ENCODE results near the gene SNPH.

Gene SNPH

DNA sequence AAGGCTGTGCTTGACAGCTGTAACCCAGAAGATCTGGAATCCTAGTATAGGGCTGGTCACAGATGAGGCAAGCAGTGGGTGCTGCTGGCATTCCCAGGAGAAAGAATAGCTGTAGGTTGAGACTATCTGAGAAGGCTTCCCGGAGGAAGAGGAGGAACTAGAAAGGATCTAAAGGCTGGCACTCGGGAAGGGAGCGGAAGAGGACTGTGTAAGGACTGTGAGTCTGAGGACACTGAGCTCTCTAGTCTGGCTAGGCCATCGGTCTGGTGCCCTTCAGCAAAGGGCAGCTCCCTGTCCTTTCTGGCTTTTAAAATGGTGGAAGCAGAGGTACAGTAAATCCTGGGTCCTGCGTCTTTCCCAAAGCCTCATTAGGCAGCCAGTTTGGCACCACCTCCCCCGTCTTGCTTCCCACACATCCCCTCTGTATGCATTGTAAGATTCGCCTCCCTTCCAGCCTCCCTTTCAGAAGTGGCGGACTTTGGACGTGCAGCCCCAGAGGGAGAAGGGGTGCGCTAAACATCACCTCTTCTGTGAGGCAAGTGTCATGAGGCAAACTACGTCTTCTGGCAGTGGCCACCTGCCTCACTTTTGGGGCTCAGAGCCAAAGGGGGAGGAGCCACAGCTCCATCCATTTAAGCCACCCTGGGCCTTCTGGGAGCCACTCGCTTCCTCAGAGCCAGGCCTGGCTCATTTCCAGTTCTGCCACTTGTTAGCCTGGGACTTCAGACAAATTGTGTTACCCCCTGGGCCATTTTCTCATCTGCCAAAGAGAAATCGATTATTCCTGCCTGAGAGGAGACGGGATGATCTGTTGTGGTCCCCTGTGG lies 8.6 kb downstream of the SNPH start:
- Mint-ChIP-seq H3K27me3 (ENCODE audit: low read depth) (peaks cover 4% of the 10 kb centered on the region), H3K36me3 (ENCODE audit: low read depth) (no peaks in the 10 kb centered on the region), H3K4me1 (peaks cover 26% of the 10 kb centered on the region), H3K27ac (no peak overlapping the region), H3K9me3 (no peaks in the 10 kb centered on the region), H3K4me3 (no peak overlapping the region)
- TF ChIP-seq CTCF (IDR thresholded peaks at IDR 0.05; ENCODE audit: unreplicated experiment in 3 of 3): no peak

DNA sequence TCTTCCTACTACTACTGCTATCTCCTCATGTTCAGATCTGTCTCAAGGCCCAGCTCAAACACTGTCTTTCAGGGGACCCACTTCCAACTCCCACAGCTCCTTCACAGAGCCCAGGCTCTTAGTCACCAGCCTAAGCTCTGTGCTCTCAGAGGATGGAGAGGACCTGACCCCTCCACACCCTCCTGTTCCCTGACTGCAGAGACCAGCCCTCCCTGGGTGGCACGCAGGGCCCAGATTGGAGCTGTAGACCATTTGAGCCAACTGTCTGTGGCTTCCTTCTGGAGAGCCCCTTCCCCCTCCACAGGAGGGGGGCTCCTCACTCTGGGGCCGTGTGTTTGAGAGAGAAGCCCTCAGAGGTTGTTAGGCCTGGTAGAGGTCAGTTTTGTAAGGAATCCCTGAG lies 9.8 kb downstream of the SNPH start:
- Mint-ChIP-seq H3K27me3 (ENCODE audit: low read depth) (peaks cover 4% of the 10 kb centered on the region), H3K4me3 (no peak overlapping the region), H3K9me3 (no peaks in the 10 kb centered on the region), H3K36me3 (ENCODE audit: low read depth) (no peaks in the 10 kb centered on the region), H3K27ac (no peak overlapping the region), H3K4me1 (peaks cover 26% of the 10 kb centered on the region)
- TF ChIP-seq CTCF (IDR thresholded peaks at IDR 0.05; ENCODE audit: unreplicated experiment in 3 of 3): no peak

DNA sequence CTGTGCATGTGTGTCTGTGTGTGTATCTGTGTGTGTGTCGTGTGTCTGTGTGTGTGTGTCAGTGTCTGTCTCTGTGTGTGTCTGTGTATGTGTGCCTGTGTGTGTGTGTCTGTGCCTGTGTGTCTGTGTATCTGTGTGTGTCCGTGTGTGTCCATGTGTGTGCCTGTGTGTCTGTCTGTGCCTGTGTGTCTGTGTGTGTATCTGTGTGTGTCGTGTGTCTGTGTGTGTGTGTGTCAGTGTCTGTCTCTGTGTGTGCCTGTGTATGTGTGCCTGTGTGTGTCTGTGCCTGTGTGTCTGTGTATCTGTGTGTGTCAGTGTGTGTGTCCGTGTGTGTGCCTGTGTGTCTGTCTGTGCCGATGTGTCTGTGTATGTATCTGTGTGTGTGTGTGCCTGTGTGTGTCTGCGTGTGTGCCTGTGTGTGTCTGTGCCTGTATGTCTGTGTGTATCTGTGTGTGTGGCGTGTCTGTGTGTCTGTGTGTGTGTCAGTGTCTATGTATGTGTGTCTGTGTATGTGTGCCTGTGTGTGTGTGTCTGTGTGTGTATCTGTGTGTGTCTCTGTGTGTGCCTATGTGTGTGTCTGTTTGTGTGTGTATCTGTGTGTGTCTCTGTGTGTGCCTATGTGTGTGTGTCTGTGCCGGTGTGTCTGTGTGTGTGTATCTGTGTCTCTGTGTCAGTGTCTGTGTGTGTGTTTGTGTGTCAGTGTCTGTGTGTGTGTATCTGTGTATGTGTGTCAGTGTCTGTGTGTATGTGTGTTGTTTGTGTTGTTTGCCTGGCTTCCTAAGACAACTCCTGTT lies 11.6 kb downstream of the SNPH start:
- H3K36me3 Mint-ChIP-seq (ENCODE audit: low read depth): no peaks in the 10 kb centered on the region
- no peak for TF ChIP-seq CTCF (IDR thresholded peaks at IDR 0.05; ENCODE audit: unreplicated experiment in 3 of 3)
- peaks cover 15% of the 10 kb centered on the region for H3K4me1 Mint-ChIP-seq
- H3K9me3 Mint-ChIP-seq: no peaks in the 10 kb centered on the region
- H3K27me3 Mint-ChIP-seq (ENCODE audit: low read depth): peaks cover 4% of the 10 kb centered on the region
- no peak overlapping the region for H3K27ac Mint-ChIP-seq
- H3K4me3 Mint-ChIP-seq: no peak overlapping the region

DNA sequence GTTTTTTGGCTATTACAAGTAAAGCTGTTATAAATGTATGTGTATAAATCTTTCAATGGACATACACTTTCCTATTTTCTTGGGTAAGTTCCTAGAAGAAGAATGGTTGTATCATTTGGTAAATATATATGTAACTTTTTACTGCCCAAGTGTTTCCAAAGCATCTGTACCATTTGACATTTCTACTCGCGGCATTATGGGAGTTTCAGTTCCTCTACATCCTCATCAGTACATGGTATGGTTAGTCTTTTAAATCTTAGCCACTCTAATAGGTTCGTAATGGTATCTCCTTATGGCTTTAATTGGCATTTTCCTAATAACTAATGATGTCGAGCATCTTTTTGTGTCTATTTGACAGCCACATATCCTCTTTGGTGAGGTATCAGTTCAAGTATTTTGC lies 12.9 kb downstream of the SNPH start:
- Mint-ChIP-seq H3K27me3 (ENCODE audit: low read depth) (peaks cover 2% of the 10 kb centered on the region), H3K4me1 (peaks cover 5% of the 10 kb centered on the region)

DNA sequence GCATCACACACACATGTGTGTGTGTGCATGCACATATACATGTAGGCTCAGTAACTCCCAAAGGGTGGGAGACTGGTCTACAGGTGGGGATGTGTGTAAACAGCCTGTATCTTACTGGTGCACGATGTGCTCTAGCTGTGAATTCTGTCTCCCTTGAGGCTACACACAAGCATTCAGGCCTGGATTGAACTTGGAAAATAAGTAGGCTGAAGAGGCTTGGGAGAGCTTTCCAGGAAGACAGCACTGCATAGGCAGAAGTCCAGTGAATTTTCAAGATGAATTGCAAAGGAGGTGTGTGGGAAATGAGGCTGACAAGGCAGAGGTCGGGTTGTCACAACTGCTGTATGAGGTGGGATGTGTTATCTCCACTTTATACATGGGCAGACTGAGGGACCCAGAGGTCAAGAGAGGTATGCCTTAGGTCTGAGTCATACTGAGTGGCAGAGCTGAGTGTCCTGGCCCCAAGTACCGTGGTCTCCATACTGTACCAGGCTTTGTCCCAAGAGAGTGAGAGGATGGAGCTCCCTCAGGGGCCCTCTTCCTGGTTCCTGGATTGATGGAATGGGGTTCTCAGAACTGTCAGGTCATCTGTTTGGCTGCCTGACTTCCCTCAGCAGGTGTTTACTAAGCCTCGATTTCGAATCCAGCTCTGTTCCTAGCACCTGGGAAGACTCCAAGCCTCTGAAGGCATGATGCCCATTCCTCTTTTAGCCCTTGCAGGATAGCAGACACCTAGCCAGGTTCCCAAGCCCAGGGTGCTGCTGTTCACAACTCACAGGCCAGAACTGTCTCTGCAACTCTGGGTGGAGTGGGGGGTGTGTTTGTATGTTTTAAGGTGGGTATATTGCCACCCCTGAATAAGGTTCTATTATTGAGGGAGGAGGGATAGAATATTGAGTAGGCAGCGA lies 14.4 kb downstream of the SNPH start:
- Mint-ChIP-seq H3K27ac (no peak overlapping the region), H3K4me1 (no peaks in the 10 kb centered on the region), H3K9me3 (no peaks in the 10 kb centered on the region), H3K4me3 (no peak overlapping the region), H3K27me3 (ENCODE audit: low read depth) (peaks cover 5% of the 10 kb centered on the region), H3K36me3 (ENCODE audit: low read depth) (no peaks in the 10 kb centered on the region)
- TF ChIP-seq CTCF (IDR thresholded peaks at IDR 0.05; ENCODE audit: unreplicated experiment in 3 of 3): no peak

More for the DNA sequence above, 12.9 kb downstream of the SNPH start:
- H3K9me3 Mint-ChIP-seq: no peaks in the 10 kb centered on the region
- no peak overlapping the region for H3K27ac Mint-ChIP-seq
- no peaks in the 10 kb centered on the region for H3K36me3 Mint-ChIP-seq (ENCODE audit: low read depth)
- H3K4me3 Mint-ChIP-seq: no peak overlapping the region
- TF ChIP-seq CTCF (IDR thresholded peaks at IDR 0.05; ENCODE audit: unreplicated experiment in 3 of 3): no peak

All from nephron (organoid).